Embryonic facial prominence (tissue), 1 donor: ENCODE data around the gene HLCS.

Experiments
- DNase-seq: peaks from one replicate; pipeline ENCODE4 v3.0.0-alpha.2; 2016; ENCODE audit errors: extremely low spot score

HLCS gene

DNA sequence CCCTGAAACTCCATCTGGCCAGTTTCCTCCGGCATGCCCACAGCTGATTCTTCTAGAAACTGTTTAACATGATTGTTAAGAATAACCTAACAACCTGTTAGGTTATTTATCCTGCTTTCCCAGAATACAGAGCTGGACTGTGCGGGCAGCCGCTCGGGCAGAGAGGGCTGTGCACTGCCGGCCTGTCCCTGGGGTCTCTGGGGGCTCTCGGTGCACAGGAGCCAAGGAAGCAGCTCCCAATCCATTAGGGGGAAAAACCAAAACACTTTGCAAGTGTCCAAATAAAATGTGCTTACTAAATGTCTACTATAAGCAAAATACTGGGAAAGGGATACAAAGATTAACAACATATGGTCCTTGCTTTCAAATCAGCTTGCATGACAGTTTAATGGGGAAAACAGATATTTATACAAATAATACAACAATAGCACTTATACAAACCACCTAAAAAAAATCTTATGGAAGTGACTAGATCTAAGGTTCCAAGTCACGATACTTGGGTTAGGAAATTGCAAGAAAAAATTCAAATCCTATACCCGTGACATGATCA lies 50.7 kb downstream of the HLCS start:
- DNase-seq = no peak

DNA sequence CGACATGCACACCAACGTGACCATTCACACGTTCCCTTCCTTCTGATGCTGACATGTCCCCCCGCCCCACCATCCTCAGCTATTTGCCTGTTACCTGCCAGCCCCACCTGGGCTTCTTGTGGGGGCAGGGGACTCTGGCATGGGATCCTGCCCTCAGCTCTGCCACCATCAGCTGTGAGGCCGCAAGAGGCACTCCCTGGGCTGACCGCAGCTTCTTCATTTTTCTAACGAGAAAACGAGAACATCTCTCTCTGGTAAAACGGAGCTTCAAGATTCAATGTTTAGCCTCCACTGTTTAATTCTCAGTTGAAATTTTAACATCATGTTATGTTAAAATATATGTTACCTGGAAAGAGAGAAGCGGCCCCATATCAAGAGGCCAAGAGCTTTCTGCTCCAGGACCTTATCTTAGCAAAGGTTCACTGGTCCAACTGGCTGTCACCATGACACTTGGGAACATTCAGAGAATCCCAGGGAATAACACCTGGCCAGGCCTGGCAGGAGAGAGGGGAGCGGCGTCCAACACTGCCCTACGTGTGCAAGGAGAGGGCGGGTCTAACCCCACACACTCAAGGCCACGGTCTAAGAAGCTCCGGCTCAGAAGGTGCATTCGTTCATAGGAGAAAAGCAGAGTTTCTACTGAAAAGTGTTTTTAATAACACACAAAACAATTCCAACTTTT lies 51.3 kb downstream of the HLCS start:
- no peak for DNase-seq

DNA sequence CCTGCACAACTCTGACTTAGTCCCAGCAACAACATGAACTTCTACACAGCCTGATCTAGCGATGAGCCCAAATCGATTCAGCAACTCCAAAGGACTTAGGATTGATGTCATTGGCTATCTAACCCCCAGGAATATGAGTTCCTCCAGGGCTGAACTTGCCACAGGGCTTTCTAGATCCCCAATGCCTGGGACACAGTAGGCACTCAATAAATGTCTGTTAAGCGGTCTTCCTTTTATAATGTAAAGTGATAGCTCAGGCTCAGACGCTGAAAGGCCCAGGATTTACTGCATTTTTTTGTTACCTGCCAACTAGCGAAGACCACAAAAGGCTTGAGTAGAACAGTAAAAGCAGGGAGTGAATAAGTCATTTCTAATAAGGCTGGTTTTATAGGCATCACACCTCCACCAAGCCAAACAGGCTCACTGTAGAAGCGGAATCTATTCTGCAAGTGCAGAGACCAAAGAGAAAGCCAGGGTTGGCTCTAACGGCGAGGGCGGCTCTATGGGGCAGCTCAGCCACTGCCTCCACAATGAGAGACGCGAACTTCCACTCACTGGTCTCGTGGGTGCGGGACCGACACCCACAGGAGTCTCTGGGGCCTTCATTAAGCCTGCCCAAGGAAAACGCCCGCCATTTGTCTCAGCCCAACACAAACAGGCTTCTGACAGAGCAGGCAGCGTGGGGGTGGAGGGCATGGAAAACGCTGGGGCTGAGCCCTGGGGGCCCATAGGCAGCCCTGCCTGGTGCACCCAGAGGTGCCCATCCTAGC lies 52.0 kb downstream of the HLCS start:
- no peak for DNase-seq

DNA sequence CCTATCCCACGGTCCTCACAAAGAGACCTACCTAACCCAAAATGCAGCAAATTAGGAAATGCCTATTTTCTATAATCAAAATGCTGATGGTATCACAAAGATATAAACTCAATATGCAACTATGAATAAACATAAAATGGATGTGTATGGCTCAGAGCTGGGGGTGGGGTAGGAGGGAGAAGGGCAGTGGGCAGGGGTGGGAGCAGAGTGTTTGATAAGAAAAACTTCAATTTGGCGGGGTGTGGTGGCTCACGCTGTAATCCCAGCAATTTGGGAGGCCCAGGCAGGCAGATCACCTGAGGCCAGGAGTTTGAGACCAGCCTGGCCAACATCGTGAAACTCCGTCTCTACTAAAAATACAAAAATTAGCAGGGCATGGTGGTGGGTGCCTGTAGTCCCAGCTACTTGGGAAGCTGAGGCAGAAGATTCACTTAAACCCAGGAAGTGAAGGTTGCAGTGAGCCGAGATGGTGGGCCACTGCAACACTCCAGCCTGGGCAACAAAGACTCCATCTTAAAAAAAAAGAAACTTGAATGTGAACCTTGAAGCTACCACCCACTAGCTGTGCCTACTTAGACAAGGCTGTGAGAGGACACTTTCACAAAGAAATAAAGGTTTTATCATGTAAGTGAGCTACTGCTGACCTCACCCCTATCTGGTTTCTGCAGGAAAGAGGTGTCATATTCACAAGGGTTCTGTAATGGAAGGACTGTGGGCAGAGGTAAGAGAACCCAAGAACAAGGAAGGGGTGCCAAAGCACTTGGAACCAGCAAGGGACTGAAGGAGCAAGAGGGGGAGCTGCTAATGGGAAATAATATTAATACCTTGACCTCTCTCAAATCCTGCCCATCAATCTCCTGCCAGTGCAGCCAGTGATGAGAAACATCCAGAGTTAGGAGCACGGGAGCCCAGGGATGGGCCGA lies 53.0 kb downstream of the HLCS start:
- no peak for DNase-seq

DNA sequence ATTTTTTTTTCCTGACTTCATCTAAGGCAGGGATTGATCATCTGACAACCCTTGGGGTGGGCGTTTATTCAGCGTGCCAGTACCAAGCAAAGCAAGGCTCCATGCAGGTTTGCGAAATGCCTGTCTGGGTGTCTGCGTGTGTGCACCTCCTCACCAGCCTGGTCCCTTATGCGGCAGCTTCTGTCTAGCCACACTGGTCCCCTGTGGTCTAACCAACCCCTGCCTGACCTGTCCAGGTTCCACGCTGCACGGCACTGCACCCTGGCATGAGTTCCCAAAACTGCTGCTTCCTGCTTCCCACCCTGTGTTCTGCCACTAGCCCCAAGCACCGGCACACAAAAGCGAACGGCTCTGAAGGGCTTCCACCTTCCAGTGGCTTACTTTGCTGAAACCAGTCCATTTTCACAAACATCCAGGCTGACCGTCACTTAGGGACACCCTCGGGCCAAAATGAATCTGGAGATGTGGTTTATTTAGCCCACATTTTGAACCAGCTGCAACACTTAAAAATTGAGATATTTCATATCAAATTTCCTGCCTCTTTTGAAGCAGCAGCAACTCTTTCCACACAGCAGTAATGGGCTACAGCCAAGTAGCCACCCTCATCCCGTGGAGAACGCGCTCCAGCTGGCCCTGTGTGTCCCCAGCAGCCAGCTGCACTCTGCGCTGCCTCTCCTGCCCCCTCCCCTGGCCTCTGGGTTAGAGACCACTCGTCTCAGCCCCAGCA lies 55.7 kb downstream of the HLCS start:
- no peak for DNase-seq

DNA sequence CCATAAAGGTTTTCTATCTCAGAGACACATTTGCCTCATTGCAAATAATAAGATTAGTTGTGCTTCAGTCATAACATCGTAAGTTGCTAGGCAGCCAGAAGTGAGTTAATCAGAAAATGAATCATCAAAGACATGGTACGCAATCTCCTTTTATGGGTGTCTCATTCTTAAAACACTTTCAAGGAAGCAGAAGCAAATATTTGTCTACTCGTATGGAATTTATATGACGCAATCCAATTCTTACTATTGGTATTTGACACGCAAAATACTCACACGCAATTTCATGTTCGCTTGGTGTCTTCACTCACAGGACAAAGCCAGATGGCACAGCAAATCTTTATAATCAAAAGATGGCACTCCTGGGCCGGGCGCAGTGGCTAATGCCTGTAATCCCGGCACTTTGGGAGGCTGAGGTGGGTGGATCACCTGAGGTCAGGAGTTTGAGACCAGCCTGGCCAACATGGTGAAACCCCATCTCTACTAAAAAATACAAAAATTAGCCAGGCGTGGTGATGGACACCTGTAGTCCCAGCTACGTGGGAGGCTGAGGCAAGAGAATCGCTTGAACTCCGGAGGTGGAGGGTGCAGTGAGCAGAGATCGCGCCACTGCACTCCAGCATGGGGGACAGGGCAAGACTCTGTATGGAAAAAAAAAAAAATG lies 56.4 kb downstream of the HLCS start:
- no peak for DNase-seq

DNA sequence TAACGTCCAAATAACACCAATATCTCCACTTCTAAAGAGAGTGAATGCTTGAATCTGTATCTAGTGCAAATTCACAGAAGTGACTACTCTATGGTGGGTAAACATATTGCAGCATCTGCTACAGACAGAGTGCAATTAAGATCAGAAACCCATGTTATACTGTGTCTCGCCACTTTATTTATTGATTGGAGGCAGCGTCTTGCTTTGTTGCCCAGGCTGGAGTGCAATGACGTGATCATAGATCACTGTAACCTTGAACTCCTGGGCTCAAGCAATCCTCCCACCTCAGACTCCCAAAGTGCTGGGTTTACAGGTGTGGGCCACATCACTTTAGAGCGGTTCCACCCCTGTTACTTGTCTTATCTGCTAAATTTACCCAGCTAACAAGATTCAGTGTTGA lies 57.0 kb downstream of the HLCS start:
- no peak for DNase-seq

DNA sequence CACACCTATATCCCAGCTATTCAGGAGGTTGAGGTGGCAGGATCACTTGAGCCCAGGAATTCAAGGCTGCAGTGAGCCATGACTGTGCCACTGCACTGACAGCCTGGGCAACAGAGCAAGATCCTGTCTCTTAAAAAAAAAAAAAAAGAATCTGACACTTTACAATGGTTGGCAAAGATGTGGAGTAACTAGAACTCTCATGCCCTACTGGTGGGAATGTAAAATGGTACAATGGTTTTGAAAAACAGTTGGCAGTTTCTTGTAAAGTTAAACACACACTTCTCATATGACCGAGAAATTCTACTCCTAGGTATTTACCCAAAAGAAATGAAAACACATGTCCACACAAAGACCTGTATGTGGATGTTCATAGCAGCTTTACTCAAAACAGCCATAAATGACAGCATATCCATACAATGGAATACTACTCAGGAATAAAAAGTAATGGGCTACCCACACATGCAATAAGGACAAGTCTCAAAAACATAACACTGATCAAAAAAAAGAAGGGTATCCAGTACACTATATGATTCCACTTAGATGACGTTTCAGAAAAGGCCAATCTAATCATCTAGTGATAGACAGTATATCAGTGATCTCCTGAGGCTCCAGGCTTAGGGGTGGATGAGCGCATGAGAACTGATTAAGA lies 58.1 kb downstream of the HLCS start:
- DNase-seq = no peak

DNA sequence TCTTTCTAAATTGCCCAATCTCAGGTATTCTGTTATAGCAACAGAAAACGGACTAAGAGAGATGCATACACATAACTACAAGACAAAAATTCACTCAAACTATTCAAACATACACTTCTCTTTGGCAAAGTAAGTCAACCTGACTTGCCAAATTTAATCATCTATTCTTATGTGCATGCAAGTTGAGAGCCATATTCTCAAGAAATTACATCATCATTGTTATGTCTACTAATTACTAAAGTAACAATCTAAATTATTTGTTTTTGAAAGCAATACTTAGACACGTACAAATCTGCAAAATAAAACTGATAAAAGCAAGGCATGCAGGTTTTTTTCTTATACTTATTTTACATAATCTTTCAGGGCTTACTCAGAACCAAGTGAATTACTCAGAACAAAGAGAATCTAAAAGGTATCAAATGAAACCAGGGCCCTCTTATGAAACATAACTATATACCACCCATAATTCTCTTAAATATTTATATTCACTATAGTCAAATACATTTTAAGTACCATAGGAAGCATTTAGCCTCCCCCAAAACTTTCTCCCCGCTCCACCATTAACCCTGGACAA lies 62.3 kb downstream of the HLCS start:
- DNase-seq = no peak

DNA sequence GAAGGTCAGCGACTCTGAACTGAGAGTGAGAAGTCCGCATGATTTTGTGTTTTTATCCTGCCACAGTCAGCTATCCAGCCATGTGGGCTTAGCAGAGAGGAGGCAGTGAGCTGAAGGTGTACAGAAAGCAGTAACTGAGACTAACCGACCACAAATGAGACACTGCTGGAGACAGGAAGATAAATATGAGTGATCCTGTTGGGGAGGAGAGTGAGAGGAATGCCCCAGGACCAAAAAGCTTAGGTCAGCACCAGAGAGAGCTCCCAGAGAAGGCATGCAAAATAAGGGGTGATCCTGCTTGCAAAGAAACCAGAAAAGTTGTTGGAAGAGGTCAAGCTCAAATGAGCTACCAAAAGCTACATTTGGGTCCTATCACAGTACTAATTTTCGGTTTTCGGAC lies 63.7 kb downstream of the HLCS start:
- no peak for DNase-seq

DNA sequence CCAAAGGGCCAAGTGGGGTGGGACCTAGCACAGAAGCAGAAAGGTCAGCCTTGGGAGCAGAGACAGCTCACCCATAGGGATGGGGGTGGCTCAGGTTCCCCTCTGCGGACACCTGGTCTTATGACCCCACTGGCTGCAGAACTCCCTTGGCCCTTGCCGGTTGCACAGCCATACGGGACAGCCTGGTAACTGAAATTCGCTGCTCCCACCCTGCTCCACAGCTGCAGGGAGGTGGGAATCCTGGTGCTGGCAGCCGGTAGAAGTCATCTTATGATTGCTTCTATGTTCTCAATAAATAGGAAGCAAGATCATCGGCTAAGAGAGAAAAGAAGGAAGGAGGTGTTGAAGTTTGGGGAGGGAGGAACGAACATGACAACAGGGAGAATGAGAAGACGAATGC lies 64.1 kb downstream of the HLCS start:
- no peak for DNase-seq

DNA sequence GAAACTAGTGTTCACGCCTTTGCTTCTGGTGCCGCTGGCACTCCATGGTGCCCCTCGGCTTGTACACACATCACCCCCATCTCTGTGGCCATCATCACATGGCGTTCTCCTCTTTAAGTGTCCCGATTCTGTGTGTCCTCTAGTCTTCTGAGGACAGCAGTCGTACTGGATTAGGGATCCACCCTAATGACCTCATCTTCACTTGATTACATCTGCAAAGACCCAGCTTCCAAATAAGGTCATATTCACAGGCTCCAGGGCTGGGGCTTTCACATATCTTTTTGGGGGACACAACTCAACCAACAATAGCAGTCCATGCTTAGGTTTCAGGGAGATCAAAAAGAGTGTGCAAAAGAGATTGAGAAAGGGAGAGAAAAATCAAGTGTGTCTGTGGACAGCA lies 64.9 kb downstream of the HLCS start:
- no peak for DNase-seq

DNA sequence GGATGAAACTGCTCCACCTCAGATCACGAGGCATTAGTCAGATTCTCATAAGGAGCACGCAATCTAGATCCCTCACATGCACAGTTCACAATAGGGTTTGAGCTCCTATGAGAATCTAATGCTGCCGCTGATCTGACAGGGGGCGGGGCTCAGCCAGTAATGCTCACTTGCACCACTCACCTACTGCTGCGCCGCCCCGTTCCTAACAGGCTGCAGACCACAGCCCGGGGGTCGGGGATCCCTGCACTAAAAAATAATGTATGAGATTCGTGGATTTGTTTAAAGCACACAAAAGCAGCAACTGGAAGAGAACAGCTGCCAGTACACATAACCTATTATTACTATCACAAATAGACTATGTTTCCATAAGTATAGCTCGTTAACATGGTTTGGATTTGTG lies 72.9 kb downstream of the HLCS start:
- DNase-seq = no peak

DNA sequence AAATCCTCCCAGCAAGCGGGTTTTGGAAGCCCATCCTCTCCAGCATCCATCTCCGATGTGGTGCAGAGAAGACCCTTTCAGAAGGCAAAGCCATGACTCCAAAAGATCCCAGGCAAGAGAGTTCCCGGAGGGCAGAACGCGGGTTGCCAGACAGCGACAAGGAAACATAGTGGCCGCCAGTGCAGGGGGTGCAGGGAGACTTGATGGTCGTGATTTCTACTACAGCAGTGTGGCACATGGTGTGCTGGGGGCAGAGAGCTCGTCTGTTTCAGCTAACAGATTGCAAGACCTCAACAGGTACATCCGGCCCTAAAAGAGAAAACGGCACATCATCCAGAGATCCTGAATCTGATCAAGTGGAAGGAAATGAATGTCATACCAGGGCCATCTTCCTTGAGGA lies 74.3 kb downstream of the HLCS start:
- DNase-seq = no peak

DNA sequence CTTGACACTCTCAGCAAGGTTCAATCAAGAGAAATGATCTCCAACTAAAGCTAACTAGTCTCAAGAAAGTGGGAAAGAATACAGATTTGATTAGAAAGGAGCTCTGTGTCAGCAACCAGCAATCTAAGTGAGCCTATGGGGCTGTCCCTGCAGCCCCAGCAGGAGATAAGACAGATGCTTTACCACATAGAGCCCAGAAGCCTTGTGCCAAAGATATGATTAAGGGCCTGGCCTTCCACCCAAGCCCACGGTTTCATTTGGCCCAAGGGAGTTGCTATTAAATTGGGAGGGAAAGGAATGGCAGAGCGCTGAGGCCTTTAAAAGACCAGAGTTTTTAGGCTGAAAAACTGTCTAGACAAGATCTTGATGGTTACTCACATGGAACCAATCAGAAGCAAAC lies 74.8 kb downstream of the HLCS start:
- DNase-seq = no peak

DNA sequence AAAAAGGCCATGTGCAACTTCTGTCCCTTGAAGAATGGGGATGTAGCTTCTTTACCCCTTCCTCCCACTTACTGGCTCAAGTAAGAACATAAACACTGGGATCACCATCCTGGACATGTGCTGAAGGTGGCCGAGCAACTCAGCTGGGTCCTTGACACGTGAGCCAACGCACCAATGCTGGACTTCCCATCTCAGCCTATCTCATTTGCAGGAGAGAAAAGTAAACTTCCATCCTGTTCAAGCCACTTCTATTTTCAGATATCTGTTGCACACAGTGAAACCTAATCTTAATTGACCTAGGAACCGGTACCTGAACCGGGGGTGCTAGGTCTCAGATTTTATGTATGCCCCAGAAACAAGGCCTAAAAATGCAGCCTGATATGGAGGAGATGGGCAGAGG lies 75.3 kb downstream of the HLCS start:
- no peak for DNase-seq

DNA sequence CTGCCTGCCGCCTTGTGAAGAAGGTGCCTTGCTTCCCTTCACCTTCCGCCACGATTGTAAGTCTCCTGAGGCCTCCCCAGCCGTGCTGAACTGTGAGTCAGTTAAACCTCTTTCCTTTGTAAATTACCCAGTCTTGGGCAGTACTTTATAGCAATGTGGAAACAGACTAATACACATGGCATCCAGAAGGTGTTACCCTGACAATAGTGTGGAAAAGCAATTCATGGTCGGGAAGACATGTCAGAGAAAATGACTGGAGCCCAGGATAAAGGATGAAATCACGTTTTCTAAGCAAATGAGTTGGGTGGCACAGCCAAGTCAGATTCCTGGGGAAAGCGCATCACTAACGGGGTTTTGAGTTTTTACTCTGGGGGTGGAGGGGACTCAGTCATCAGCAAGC lies 76.4 kb downstream of the HLCS start:
- no peak for DNase-seq

DNA sequence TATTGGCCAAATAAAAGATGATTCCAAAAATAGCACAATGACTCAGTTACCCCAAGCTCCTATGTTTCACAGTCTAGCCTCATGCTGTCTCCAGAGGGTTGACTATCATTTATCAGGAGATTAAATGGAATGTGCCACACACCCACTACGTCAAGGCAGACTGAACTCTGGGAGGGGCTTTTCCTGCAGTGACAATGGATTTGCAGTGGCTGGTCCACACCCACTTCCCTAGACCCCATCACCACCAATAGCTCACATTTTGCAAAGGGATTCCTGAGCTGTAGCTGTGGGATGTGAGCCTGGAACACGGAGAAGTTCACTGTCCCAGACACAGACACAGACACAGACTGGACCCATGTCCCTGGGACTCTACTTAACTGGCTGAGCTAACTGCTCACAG lies 77.1 kb downstream of the HLCS start:
- DNase-seq = no peak

DNA sequence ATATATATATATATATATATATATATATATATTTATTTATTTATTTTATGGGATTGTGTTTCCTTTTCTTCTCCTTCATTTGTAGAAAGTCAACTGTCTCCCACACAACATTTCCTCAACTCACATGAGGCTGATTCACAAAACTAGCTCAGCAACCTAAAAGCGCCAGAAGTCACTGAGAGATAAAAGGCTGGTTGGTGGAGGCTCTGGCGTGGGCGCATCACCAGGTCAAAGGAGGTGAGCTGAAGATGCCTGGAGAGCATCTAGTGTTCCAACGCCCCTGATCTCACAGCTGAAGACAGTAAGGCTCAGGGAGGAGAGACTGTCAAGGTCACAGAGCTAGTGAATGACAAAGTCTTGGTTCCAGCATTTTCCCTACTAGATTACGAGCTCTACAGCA lies 78.0 kb downstream of the HLCS start:
- DNase-seq = no peak

DNA sequence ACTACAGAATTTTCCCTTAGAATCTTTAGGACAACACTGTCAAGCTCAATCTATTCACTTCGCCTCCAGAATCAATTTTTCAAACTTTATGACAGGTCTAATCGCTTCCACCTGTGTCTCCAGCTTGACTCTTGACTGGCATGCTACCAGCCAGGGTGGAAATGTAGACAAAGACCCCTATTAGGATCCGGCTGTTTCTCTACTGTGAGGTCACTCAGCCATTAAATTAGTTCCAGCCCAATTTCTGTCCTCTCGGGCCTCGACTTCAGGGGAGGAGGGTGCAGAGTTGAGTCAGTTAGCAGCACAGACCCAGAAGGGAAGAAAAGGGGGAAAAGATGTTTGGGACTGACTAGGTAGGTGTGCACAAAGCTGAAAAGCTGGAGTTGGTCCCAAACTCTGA lies 78.5 kb downstream of the HLCS start:
- no peak for DNase-seq
